ENCODE measurements around the gene EIF2A.

DNA sequence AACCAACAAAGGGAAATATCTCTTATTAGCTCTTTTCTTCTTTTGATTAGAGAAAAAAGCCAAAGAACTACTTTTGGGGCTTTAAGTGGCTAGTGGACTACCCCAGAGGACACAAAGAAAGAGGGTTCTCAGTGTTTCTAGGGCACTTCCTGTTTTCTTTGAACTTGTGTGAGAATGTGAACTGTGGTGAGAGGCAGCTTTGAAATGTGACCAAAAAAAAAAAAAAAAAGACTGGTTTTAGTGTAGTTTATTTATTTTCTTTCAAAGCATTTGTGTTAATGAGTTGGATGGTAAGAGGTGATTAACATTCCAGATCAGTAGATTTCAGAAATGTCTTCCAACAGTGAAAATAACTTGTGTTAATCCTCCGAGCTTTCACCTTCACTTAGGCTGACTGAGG is 88.9 kb downstream of the EIF2A start:
- TF ChIP-seq CTCF (IDR thresholded peaks at IDR 0.05) (no peak), POLR2A (IDR thresholded peaks at IDR 0.05) (no peak), POLR2AphosphoS5 (IDR thresholded peaks at IDR 0.05) (no peak)
